Smooth muscle cell (in vitro differentiated cells): ENCODE data around the gene NPB. TPM values are rescaled to one million over a fixed set of nuclear protein-coding genes. Genes with fewer than 3 reads are reported as not detected.

Experiments
- DNase-seq: peaks from one replicate; lab custom pipeline; 2025; ENCODE audit not compliant: unreplicated experiment; lab: John Stamatoyannopoulos, UW
- H2AFZ ChIP-seq: fragments of 200-600 bp; sonication (generic); 2 replicates; pipeline ENCODE4 v1.6.0; 2016; ENCODE audit warnings: antibody characterized with exemption, low read depth, mild to moderate bottlenecking
- H3F3A ChIP-seq: fragments of 200-600 bp; sonication (generic); 2 replicates; pipeline ENCODE4 v1.6.0; 2017; ENCODE audit warnings: antibody characterized with exemption, low read depth
- H3K27ac ChIP-seq: fragments of 200-600 bp; sonication (generic); 2 replicates; pipeline ENCODE4 v1.5.1; 2016; ENCODE audit warnings: low read depth, mild to moderate bottlenecking
- H3K27me3 ChIP-seq: fragments of 200-600 bp; sonication (generic); 2 replicates; pipeline ENCODE4 v1.6.1; 2016; ENCODE audit warnings: low read depth, mild to moderate bottlenecking
- H3K36me3 ChIP-seq: fragments of 200-600 bp; sonication (generic); 2 replicates; pipeline ENCODE4 v1.5.1; 2016; ENCODE audit warnings: low read depth
- H3K4me1 ChIP-seq: fragments of 200-600 bp; sonication (generic); 2 replicates; pipeline ENCODE4 v1.5.1; 2016; ENCODE audit warnings: low read depth
- H3K4me2 ChIP-seq: fragments of 200-600 bp; sonication (generic); 2 replicates; pipeline ENCODE4 v1.6.0; 2016; ENCODE audit warnings: mild to moderate bottlenecking
- H3K4me3 ChIP-seq: fragments of 200-600 bp; sonication (generic); 2 replicates; pipeline ENCODE4 v1.5.1; 2016; ENCODE audit warnings: mild to moderate bottlenecking
- H3K79me2 ChIP-seq: fragments of 200-600 bp; sonication (generic); 2 replicates; pipeline ENCODE4 v1.6.0; 2016; ENCODE audit warnings: low read depth, mild to moderate bottlenecking
- H3K9ac ChIP-seq: fragments of 200-600 bp; sonication (generic); 2 replicates; pipeline ENCODE4 v1.6.0; 2016; ENCODE audit warnings: low read depth
- H3K9me3 ChIP-seq: fragments of 200-600 bp; sonication (generic); replicated peaks from 2 replicates; pipeline ENCODE4 v1.5.1; 2016; ENCODE audit warnings: low read depth
- H4K20me1 ChIP-seq: fragments of 200-600 bp; sonication (generic); 2 replicates; pipeline ENCODE4 v1.6.0; 2016; ENCODE audit warnings: low read depth
- WGBS: methylation state at CpG from one replicate; pipeline ENCODE4 v1.1.7; 2016; ENCODE audit warnings: low lambda C conversion rate; 5-methylcytosine and 5-hydroxymethylcytosine counted together
- polyA plus RNA-seq: library from polyadenylated mRNA; unstranded; fragments of >200 nt; fragmentation: Nextera tagmentation; extraction: Ambion mirVana; gene quantifications from 2 replicates; pipeline ENCODE4 v1.2.1, GENCODE V29; 2016
- total RNA-seq: library from RNA; depleted of rRNA; stranded (reverse); fragments of >200 nt; gene quantifications from 2 replicates; pipeline ENCODE4 v1.2.3, GENCODE V29; 2014
- TF ChIP-seq, protein P1 (sequence below): fragments of 200-600 bp; sonication (generic); IDR thresholded peaks from 2 replicates; pipeline ENCODE4 v1.5.1; 2017; ENCODE audit warnings: borderline replicate concordance, mild to moderate bottlenecking, antibody characterized with exemption; ENCODE audit not compliant: insufficient read depth, poor library complexity, severe bottlenecking

The NPB gene
- total and polyA plus RNA-seq, 2 experiments from 2014 or later: 7.9 to 14.4 TPM

DNA sequence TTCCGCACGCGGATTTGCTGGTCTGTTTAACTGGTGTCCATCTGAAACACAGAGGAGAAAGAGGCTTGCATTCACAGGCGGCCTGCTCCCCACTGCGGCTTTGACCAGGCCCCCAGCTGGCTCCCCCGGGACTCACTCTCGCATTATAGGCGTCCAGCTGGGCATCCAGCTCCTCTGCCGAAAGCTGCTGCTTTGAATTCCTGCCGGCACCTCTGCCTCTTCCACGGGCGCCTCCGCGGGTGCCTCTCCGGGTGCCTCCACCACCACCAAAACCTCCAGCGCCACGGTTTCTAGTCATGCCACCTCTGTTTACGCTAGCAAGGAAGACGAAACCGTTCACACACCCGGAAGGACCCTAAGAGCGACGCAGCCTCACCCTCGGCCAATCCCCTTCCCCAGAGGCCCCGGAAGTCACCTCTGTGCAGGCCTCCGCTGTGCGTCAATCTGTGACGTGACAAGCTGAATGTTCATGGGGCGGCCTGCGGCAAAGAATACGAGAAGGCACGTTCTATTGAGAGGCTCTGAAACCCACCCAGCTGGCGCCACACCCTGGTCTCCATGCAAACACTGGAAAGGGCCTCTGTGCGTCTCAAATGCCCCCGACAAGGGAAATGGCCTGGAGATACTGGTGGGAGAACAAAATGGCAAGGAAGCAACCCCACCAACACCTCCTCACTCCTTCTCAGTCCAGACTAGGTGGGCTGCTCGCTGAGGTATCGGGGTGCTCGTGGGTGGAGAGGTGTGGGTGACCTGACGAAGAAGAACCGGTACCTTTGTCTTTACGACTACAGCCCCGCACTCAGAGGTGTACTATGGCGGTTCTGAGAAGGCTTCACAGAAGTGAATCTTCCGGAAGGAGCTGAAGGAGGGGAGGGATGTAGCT, 13.7 kb upstream of the NPB start:
- Histone ChIP-seq H3K9ac (no peak overlapping the region), H3K36me3 (no peaks in the 10 kb centered on the region), H3K9me3 (no peaks in the 10 kb centered on the region), H4K20me1 (peaks cover 44% of the 10 kb centered on the region), H3K27me3 (no peaks in the 10 kb centered on the region), H3F3A (no peaks in the 10 kb centered on the region), H3K4me3 (no peak overlapping the region), H3K79me2 (peaks cover 49% of the 10 kb centered on the region), H3K27ac (no peak overlapping the region), H3K4me2 (no peak overlapping the region), H2AFZ (no peak overlapping the region), H3K4me1 (peaks cover 10% of the 10 kb centered on the region)
- TF ChIP-seq, protein P1, sequence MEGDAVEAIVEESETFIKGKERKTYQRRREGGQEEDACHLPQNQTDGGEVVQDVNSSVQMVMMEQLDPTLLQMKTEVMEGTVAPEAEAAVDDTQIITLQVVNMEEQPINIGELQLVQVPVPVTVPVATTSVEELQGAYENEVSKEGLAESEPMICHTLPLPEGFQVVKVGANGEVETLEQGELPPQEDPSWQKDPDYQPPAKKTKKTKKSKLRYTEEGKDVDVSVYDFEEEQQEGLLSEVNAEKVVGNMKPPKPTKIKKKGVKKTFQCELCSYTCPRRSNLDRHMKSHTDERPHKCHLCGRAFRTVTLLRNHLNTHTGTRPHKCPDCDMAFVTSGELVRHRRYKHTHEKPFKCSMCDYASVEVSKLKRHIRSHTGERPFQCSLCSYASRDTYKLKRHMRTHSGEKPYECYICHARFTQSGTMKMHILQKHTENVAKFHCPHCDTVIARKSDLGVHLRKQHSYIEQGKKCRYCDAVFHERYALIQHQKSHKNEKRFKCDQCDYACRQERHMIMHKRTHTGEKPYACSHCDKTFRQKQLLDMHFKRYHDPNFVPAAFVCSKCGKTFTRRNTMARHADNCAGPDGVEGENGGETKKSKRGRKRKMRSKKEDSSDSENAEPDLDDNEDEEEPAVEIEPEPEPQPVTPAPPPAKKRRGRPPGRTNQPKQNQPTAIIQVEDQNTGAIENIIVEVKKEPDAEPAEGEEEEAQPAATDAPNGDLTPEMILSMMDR: no peak
- no peak for DNase-seq
- WGBS: 98% methylated on average over 44 of the region's 44 CpGs

DNA sequence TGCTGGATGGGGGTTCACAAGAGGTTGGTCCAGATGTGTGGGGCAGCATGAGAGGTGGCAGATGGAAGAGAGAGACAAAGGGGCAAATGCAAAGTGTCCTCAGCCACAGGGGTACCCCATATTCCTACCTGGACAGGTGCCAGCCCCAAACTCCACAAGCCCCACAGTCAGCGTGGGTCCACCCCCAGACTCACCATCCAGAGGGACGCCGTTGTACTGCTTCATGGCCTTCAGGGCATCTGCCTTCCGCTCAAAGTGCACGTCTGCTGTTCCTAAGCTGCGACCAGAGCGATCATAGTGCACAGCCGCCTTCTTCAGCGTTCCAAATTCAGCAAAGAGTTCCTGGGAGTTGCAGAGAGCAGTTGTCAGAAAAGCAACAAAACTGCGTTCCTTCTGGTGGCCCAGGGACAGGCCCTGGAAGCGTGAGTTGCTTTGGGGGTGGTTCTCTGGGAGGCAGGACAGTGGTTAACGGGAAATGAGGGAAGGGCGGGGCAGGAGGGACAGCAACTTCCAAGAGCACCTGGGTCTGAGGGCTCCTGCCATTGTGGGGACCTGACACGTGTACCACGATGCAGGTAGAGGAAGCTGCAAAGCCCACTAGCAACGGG, 12.9 kb upstream of the NPB start:
- Histone ChIP-seq H3K27me3 (no peaks in the 10 kb centered on the region), H4K20me1 (peaks cover 44% of the 10 kb centered on the region), H2AFZ (no peak overlapping the region), H3K4me3 (no peak overlapping the region), H3K36me3 (no peaks in the 10 kb centered on the region), H3K4me2 (no peak overlapping the region), H3F3A (no peaks in the 10 kb centered on the region), H3K27ac (no peak overlapping the region), H3K79me2 (peaks cover 56% of the 10 kb centered on the region), H3K9ac (no peak overlapping the region), H3K9me3 (no peaks in the 10 kb centered on the region), H3K4me1 (peaks cover 10% of the 10 kb centered on the region)
- TF ChIP-seq, protein P1: no peak
- no peak for DNase-seq
- WGBS: 98% methylated on average over 16 of the region's 16 CpGs

- H4K20me1 ChIP-seq: peaks cover 44% of the 10 kb centered on the region
- peak overlapping the region; percentile 99 for H3K4me2 ChIP-seq
- peak overlapping the region; percentile 97 for H3K9ac ChIP-seq
- H3K27ac ChIP-seq: peak overlapping the region; percentile 56
- H3K27me3 ChIP-seq: no peaks in the 10 kb centered on the region
- DNase-seq: no peak
- TF ChIP-seq, protein P1: no peak
- 94% methylated on average over 9 of the region's 9 CpGs for WGBS
- peaks cover 10% of the 10 kb centered on the region for H3K4me1 ChIP-seq
- no peaks in the 10 kb centered on the region for H3K9me3 ChIP-seq
- no peak overlapping the region for H3K4me3 ChIP-seq
- no peaks in the 10 kb centered on the region for H3F3A ChIP-seq
- H2AFZ ChIP-seq: no peak overlapping the region
- H3K79me2 ChIP-seq: peaks cover 59% of the 10 kb centered on the region
- H3K36me3 ChIP-seq: no peaks in the 10 kb centered on the region
These were observed 12.4 kb upstream of the NPB start for GRCh38 chr17:81889602-81890001.
